HG03520 (cell line): ENCODE results near the gene LTBP4.

Experiments
- ATAC-seq: cut with Tn5 transposase; IDR thresholded peaks from one replicate; pipeline ENCODE4 v1.9.1; 2021; ENCODE audit warnings: mild to moderate bottlenecking, moderate library complexity; ENCODE audit not compliant: unreplicated experiment

LTBP4 gene

DNA sequence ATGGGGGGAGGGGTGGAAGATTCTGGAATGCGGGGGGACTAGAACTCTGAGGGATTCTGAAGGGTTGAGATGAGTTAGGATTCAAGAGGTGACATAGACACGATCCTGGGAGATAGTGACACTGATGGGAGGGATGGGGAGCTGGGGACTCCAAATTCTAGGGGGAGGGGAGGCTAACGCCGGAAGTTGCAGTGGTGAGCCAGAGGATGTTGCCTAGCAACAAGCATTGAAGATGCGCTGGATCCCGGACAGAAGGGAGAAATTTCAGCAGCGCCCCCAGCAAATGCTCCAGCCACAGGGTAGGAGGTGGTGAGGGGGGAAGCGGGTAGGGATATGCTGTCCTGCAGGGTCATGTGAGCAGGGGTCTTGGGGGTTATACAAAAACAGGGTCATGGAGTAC is 6.9 kb upstream of the LTBP4 start:
- no peak for ATAC-seq

GRCh38 chr19:40594657-40595091 is 6.5 kb upstream of the LTBP4 start:
- ATAC-seq = no peak

GRCh38 chr19:40596608-40597328 is 4.4 kb upstream of the LTBP4 start:
- no peak for ATAC-seq

DNA sequence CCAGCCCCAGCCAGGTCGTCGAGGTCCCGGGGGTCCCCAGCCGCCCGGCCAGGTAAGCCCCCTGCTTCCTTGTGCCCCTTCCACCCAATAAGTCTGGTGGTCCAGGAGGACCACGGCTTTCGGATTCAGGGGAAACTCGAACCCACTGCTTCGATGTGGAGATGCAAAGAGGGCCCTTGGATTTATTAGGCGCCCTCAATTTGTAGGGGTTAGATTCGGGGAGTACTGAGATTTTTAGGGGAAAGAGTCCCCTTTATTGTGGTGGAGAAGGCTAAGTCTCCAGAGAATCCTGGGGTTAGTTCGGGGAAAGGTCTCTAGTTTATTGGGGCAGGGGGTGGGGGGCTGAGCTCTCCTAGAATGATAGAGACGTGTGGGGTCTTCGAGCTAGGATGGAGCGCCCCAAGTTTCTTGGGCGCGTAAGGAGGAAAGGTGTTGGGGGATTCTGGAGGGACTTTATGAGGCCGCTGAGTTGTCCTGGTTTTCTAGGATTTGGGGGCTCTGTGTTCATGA is 3.8 kb upstream of the LTBP4 start:
- ATAC-seq = no peak

- no peak for ATAC-seq
These were observed 2.9 kb upstream of the LTBP4 start for GRCh38 chr19:40598121-40598917.

GRCh38 chr19:40598918-40599307 is 2.3 kb upstream of the LTBP4 start:
- no peak for ATAC-seq

GRCh38 chr19:40599331-40599901 is 1.8 kb upstream of the LTBP4 start:
- no peak for ATAC-seq

- ATAC-seq = no peak
These were observed 1.1 kb upstream of the LTBP4 start for GRCh38 chr19:40599902-40600569.

GRCh38 chr19:40600570-40601133 is 517 bp upstream of the LTBP4 start:
- no peak for ATAC-seq

GRCh38 chr19:40603071-40603388 is 1.9 kb downstream of the LTBP4 start:
- ATAC-seq = no peak

- ATAC-seq = peak; percentile 56
These were observed 2.4 kb downstream of the LTBP4 start for GRCh38 chr19:40603389-40604170.

GRCh38 chr19:40604171-40604646 is 3.0 kb downstream of the LTBP4 start:
- ATAC-seq = no peak

GRCh38 chr19:40604647-40605215 is 3.6 kb downstream of the LTBP4 start:
- no peak for ATAC-seq

DNA sequence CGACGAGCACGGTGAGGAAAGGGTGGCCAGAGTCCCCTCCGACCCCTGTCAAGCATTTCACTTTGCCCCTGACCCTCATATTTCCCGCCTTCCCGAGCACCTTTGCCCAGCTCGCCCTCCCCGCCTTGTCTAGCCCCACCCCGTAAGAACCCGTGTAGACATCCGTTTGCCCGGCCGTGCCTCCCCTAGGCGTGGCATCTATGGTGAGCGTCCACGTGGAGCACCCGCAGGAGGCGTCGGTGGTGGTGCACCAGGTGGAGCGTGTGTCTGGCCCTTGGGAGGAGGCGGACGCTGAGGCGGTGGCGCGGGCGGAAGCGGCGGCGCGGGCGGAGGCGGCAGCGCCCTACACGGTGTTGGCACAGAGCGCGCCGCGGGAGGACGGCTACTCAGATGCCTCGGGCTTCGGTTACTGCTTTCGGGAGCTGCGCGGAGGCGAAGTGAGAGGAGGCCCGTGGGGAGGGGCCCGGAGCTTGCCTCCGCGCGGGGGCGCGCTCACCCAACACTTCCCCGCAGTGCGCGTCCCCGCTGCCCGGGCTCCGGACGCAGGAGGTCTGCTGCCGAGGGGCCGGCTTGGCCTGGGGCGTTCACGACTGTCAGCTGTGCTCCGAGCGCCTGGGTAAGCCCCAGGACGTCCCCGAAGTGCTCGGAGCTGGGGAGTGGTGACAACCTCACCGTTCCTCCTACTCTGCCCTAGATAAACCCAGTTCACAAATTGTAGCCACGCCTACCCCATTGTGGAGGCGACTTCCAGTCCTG is 4.2 kb downstream of the LTBP4 start:
- ATAC-seq = no peak

DNA sequence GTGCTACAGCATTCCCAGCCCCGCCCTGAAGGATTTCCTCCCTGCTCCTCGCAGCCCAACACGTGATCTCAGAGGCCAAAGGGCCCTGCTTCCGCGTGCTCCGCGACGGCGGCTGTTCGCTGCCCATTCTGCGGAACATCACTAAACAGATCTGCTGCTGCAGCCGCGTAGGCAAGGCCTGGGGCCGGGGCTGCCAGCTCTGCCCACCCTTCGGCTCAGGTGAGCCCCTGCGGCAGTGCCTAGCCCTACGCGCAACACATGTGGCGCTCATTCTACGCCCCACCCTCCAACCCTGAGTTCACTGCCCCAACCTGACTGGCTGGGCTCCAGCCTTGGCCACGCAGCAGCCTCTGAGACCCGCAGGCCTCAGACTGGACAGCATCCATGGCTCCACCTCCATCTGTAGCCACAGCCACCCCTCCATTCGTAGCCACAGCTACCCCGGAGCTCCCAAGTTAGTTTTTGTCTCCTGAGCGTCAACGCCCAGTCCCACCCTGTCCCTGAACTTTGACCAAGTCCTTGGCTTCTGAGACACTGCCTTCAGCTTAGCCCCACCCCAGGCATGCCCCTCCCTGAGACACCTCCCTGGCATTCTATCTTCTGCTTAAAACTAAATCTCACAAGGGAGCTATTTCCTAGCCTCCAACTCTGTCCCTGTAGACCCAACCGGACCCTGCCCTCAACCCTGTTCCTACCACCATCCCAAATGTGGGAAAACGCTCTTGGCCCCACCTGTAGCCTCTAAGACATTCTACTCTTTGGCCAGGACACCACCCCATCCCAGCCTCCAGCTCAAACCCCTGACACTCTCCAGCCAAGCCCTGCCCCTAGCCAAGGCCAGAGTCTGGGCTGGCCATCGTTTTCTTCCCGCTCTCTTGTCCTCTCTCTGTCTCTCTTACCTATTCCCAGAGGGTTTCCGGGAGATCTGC is 6.4 kb downstream of the LTBP4 start:
- ATAC-seq = no peak

DNA sequence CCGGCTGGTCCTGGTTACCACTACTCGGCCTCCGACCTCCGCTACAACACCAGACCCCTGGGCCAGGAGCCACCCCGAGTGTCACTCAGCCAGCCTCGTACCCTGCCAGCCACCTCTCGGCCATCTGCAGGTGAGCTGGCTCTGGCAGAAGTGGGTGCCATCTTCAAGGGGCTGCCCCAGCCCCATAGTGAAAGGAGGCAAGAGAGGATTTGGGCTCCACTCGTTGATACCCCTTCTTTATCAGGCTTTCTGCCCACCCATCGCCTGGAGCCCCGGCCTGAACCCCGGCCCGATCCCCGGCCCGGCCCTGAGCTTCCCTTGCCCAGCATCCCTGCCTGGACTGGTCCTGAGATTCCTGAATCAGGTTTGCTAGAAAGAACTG is 7.1 kb downstream of the LTBP4 start:
- ATAC-seq = no peak

- ATAC-seq = no peak
These were observed 7.8 kb downstream of the LTBP4 start for GRCh38 chr19:40608957-40609356.
